Measurements from ENCODE around the gene R3HDM2.
A peak's percentile ranks its signal among the peaks of the same experiment; 100 is the strongest.

Gene R3HDM2

DNA sequence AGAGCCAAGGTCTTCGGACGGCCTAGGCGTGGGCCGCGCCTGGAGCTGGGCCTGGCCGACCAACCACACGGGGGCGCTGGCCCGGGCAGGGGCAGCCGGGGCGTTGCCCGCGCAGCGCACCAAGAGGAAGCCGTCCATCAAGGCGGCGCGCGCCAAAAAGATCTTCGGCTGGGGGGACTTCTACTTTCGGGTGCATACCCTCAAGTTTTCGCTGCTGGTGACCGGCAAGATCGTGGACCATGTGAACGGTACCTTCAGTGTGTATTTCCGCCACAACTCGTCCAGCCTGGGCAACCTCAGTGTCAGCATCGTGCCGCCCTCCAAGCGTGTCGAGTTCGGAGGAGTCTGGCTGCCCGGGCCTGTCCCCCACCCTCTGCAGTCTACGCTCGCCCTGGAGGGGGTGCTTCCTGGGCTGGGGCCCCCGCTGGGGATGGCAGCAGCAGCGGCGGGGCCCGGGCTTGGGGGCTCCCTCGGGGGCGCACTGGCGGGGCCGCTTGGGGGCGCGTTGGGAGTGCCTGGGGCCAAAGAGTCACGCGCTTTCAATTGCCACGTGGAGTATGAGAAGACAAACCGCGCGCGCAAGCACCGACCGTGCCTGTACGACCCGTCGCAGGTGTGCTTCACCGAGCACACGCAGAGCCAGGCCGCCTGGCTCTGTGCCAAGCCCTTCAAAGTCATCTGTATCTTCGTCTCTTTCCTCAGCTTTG, 205.7 kb downstream of the R3HDM2 start:
- peak; percentile 35 for DNase-seq

DNA sequence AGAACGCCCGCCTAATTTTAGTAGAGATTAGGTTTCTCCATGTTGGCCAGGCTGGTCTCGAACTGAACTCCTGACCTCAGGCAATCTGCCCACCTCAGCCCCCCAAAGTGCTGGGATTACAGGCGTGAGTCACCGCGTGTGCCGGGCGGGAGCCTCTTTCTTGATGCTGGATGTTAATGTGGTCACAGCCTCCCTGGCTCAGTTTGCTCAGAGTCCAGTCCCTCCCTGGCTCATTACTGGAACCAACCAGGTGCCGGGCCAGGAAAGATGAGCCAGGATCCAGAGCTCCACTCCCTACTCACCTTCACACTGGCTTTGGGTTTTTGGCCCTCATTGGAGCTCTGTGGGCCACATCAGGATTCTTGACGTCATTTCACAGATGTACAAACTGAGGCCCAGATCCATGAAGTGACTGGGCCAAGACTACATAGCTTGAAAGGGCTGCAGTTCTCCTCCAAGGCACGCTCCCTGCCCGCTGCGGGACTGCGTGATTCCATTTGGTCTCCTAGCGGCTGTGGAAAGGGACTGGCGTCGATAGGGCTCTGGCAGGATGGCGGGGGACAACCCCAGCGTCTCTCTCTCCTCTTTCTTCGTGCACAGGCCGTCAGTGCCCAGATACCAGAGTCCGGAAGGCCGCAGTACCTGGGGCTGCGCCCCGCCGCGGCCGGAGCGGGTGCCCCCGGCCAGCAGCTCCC, 206.4 kb downstream of the R3HDM2 start:
- no peak for DNase-seq

GRCh38 chr12:57223191-57224165, 207.4 kb downstream of the R3HDM2 start:
- no peak for DNase-seq

DNA sequence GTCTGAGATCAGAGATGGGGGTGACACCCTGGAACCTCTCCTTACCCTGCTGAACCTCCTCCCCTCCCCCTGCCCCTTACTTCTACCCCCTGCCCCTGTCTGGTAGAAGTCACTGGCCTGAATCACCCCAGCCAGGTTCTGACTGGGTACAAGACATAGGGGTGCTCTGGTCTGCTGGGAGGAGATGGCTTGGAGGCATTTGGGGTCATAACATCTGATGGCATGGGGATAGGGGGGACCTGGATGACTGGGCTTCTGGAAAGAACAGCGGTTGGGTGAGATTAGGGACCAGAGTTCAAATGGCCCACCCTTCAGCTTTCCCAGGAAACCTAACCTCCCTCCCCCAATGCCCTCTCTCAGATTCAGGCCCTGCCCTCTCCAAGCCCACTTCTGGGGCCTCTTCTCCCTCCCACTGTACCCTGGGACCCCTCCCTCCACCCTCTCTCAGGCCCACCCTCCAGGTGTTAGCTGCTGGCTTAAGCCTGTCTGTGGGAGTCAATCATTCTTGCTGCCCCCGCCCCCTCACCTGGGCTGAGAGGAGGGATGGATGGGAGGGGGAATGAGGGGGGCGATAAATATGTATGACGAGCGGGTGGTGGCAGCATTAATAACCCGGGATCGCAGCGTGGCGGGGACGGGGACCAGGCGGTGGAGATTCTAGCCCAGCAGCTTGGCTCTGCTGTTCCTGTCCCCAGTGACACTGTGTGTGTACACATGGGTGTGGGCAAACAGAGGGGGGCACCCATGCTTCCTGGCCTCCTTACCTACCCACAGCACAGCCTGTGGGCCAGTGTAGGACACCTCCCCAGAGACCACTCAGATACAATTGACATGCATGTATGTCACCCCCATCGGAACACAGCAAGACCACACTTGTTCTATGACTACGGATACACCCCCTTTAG, 208.3 kb downstream of the R3HDM2 start:
- peak; percentile 37 for DNase-seq

DNA sequence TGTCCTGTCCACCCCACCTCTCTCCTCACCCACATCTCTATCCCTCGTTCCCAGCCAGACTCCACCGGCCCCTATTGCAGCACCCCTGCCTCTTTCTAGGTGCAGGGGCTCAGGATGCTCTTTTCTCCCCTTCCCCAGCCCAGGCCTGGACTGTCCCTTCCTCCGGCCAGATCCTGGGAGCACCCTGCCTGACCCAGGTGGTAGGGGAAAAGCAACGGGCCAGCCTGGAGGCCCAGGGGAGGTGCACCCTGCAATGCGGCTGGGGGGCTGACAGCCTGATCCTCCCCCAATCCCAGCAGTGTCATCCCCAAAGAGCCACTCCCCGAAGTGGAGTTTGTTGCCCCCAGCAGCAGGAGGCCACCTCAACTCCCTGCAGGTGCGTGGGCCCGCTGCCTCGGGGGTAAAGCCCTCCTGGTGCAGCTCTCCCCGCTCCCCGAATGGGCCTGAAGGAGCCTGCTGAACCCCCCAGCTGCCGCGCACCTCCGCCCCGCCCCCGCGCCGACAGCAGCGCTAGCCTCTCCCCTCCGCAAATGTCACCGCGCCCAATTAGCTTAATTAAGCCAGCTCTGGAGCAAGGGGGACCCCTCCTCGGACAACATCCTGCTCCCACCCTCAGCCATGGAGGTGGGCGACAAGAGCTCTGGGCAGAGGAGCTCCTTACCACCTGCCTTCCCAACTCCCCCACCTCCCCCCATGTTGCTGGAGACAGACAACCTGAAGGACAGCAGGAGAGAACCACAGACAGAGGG, 209.5 kb downstream of the R3HDM2 start:
- DNase-seq: no peak

DNA sequence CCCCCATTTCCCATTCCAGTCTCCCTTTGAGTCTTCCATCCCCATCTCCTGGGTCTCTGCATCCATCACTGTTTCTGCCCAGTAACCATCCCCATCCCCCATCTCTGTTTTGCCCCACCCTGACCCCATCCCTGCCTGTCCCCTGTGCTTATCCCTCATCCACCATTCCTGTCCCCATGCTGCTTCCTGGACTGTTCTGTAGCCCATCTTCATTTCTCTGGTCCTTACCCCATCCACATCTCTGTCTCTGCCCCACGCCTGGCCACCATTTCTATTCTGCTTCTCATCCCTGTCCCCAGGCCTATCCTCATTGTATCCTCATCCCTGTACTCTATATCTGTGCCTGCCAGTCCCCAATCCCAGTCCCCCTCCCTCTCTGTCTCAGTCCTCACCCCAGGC, 210.1 kb downstream of the R3HDM2 start:
- no peak for DNase-seq

DNA sequence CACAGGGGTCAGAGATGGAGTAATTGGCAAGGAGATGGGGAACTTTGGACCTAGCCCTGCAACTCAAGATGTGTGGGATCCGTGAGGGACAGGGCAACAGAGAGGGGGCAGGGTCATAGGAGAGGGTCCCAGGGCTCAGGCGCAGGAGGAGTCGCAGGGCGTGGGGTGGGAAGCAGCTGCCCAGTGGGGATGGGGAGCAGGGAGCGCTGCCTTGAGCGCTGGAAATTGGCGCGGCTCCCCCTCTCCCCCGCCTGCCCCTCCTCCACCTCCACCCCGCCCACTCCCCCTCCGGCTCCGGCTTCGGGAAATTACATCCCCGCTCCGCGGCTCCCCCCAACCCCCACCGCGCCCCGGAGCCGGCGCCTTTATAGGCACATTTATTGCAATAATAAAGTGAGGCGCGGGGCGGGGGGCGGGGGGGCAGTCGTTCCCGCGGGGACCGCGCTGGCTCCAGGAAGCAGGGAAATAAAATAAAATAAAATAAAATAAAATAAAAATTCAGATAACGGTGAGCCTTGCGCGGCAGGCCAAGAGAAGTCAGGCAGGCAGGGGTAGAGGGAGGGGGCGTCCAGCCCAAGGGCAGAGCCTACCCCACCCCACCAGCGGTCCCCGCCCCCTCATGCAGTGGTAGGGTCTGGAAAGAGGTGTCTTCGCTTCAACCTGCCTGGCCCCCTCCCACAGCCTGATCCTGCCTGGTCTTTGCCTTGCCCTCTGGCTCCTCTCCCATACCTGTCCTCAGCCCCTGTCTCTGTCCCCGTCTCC, 210.7 kb downstream of the R3HDM2 start:
- DNase-seq: no peak

- no peak for DNase-seq
Measured at GRCh38 chr12:57219205-57219992, 211.4 kb downstream of the R3HDM2 start.

DNA sequence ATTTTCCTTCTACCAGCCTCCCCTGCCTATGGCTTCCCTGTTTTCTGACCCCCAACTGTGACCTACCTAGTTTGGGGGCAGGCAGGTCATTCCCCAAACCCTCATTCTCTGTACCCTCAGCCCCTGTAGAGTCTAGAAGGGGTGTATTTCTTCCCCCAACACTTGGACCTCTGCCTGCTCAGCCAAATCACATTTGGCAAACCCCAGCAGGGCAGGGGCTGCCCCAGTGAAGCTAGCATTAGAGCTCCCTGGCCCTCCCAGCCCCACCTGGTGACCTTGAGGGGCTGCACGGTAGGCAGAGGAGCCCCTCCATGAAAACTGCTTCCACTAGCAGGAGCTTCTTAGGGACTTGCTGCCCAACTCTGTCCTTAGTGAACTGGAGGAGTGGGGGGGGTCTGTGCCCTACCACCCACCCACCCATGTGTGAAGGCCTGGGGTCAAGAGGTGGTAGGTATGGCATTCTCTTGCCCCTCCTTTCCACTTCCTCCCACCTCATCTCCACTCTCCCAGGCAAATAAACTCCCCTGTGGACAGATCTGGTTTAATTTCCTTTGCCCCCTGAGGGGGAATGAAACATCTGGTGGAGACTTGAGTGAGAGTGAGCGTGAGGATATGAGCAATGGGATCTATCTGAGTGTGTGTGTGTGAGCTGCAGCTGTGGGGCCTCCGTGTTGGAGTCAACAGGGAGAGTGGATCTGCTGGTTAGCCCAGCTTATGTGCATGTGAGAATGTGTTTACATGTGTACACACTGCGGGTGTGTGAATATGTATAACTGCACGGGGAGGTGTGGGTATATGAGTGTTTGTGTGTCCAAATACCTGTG, 212.6 kb downstream of the R3HDM2 start:
- peak; percentile 31 for DNase-seq

GRCh38 chr12:57216921-57217879, 213.6 kb downstream of the R3HDM2 start:
- DNase-seq: no peak

GRCh38 chr12:57216014-57216911, 214.6 kb downstream of the R3HDM2 start, which contains the start of gene NXPH4:
Gene NXPH4, plus strand, starts transcription at chr12:57216794. Its CDS starts 176 bp downstream, at chr12:57216970.
- peak; percentile 71 for DNase-seq

GRCh38 chr12:57215668-57216013, 215.2 kb downstream of the R3HDM2 start:
- peak; percentile 25 for DNase-seq

- DNase-seq: no peak
Measured at GRCh38 chr12:57215065-57215464, 215.8 kb downstream of the R3HDM2 start.

- peak; percentile 85 for DNase-seq
Measured at GRCh38 chr12:57214398-57214781, 216.5 kb downstream of the R3HDM2 start.

- DNase-seq: peak; percentile 11
Measured at GRCh38 chr12:57213763-57214397, 217.0 kb downstream of the R3HDM2 start.

GRCh38 chr12:57213058-57213715, 217.7 kb downstream of the R3HDM2 start:
- peak; percentile 78 for DNase-seq

Data from NCI-H526 treated with DMSO at 0.1 percent for 48 hours (cell line).